Measurements from ENCODE around the gene CALML3. TPM values are rescaled to one million over a fixed set of nuclear protein-coding genes. Genes with fewer than 3 reads are reported as not detected.
A peak's percentile ranks its signal among the peaks of the same experiment; 100 is the strongest.
"Not testable (repeated sequence)": the region's sequence is repeated elsewhere in the genome, so short reads cannot be mapped to it uniquely, and the experiment has no call there.

Gene CALML3
- total RNA-seq, 1 experiment from 2014 or later, result not detected

- not testable (repeated sequence) for H3K9me3 ChIP-seq (ENCODE audit: control insufficient read depth, low read depth, low read length); H4K8ac ChIP-seq (replicated peaks; ENCODE audit: insufficient read length, low read depth, low read length); H2AFZ ChIP-seq (ENCODE audit: low read length); H2BK5ac ChIP-seq (ENCODE audit: insufficient read length, low read length); H2BK15ac ChIP-seq (ENCODE audit: low read depth, low read length); H3K18ac ChIP-seq (ENCODE audit: insufficient read length, low read depth, low read length); H3K27me3 ChIP-seq (ENCODE audit: insufficient read depth, low read length); H2BK12ac ChIP-seq (ENCODE audit: insufficient read length, low read depth, low read length); H3K4ac ChIP-seq (ENCODE audit: low read depth, low read length); H3K79me2 ChIP-seq (ENCODE audit: insufficient read depth, low read length); H2AK5ac ChIP-seq (ENCODE audit: insufficient read length, low read length); H4K91ac ChIP-seq (ENCODE audit: insufficient read length, low read depth, low read length); H3K27ac Mint-ChIP-seq; H2BK120ac ChIP-seq (ENCODE audit: low read depth, low read length, poor library complexity, severe bottlenecking); H3K23ac ChIP-seq (ENCODE audit: insufficient read length, low read depth, low read length); H3K9ac ChIP-seq (ENCODE audit: extremely low read depth, insufficient read length, low read length); H3K79me1 ChIP-seq (ENCODE audit: insufficient read depth, low read depth, low read length, poor library complexity, severe bottlenecking); H3T11ph ChIP-seq (ENCODE audit: low read length); H4K20me1 ChIP-seq (ENCODE audit: control insufficient read depth, insufficient read depth, insufficient read length); H3K23me2 ChIP-seq (ENCODE audit: insufficient read length, low read depth, low read length, poor library complexity, severe bottlenecking); H3K27me3 Mint-ChIP-seq (ENCODE audit: low read depth); H4K5ac ChIP-seq (ENCODE audit: insufficient read length, low read depth, low read length); H3K4me1 ChIP-seq (ENCODE audit: insufficient read depth, low read length); H3K56ac ChIP-seq (ENCODE audit: insufficient read length, low read depth, low read length); H3K14ac ChIP-seq (ENCODE audit: insufficient read depth, low read length); DNase-seq; H3K4me2 ChIP-seq (ENCODE audit: insufficient read depth, insufficient read length, low read length)
- peaks cover 9 to 14% of the 10 kb centered on the region in 2 experiments for H3K4me1 Mint-ChIP-seq
- peak overlapping the region; percentile 29 to 58; a peak in 4 of 5 replicates for H3K4me3 Mint-ChIP-seq
- Histone ChIP-seq H3K27ac (ENCODE audit: insufficient read length, low read depth, low read length) (peak overlapping the region; percentile 75), H2BK20ac (ENCODE audit: low read depth, low read length, poor library complexity, severe bottlenecking) (peak overlapping the region; percentile 90)
- peaks cover 9 to 20% (median 15%) of the 10 kb centered on the region in 3 experiments for H3K36me3 Mint-ChIP-seq (ENCODE audit: insufficient read depth in 1 of 3, low read depth in 3 of 3)
- no CpG with 5 or more reads among the region's 12 CpGs for WGBS (ENCODE audit: extremely low coverage, insufficient read length, low lambda C conversion rate)
- H3K9me3 Mint-ChIP-seq, result peaks cover 19 to 22% of the 10 kb centered on the region in 2 experiments
Measured at GRCh38 chr10:5475974-5476807, 48.6 kb upstream of the CALML3 start.

Measured in H9 (cell line).